GM12892 (cell line): ENCODE results near the gene IFIT3.

Experiments
- POLR2A ChIP-seq: IDR thresholded peaks from 2 replicates; pipeline ENCODE4 v1.6.1; 2011; ENCODE audit warnings: low read depth, low read length, control low read depth
- POLR2AphosphoS5 ChIP-seq: IDR thresholded peaks from 2 replicates; pipeline ENCODE4 v1.6.1; 2011; ENCODE audit warnings: low read depth, low read length, control low read depth
- TAF1 ChIP-seq: IDR thresholded peaks from 2 replicates; pipeline ENCODE4 v1.6.1; 2011; ENCODE audit warnings: low read depth, mild to moderate bottlenecking, control low read depth, low read length, borderline replicate concordance

- TF ChIP-seq TAF1 (no peak), POLR2A (no peak), POLR2AphosphoS5 (no peak)
Observed at GRCh38 chr10:89368129-89368528, 40.3 kb downstream of the IFIT3 start.
